H9 (cell line): ENCODE data around the gene TMEM150B. TPM values are rescaled to one million over a fixed set of nuclear protein-coding genes. Genes with fewer than 3 reads are reported as not detected.

Experiments used
- DNase-seq: peaks from one replicate; pipeline ENCODE4 v3.0.0-alpha.2; 2017
- H2AFZ ChIP-seq: one replicate; pipeline ENCODE4 v1.6.1; 2013; ENCODE audit warnings: mild to moderate bottlenecking, low read length, control low read depth, moderate library complexity
- H2AK5ac ChIP-seq: 2 replicates; pipeline ENCODE4 v1.6.1; 2013; ENCODE audit warnings: low read length, control low read depth, mixed read lengths; ENCODE audit not compliant: insufficient read length
- H2BK120ac ChIP-seq: one replicate; pipeline ENCODE4 v1.6.1; 2013; ENCODE audit warnings: low read depth, mild to moderate bottlenecking, low read length, control low read depth, inconsistent platforms; ENCODE audit not compliant: poor library complexity, severe bottlenecking
- H2BK12ac ChIP-seq: 2 replicates; pipeline ENCODE4 v1.6.1; 2013; ENCODE audit warnings: low read length, control low read depth, mixed read lengths, low read depth; ENCODE audit not compliant: insufficient read length
- H2BK15ac ChIP-seq: 2 replicates; pipeline ENCODE4 v1.6.1; 2013; ENCODE audit warnings: low read depth, low read length, control low read depth
- H2BK20ac ChIP-seq: one replicate; pipeline ENCODE4 v1.6.1; 2013; ENCODE audit warnings: low read depth, mild to moderate bottlenecking, low read length, control low read depth, inconsistent platforms; ENCODE audit not compliant: poor library complexity, severe bottlenecking
- H2BK5ac ChIP-seq: 2 replicates; pipeline ENCODE4 v1.6.1; 2013; ENCODE audit warnings: low read length, control low read depth, mixed read lengths; ENCODE audit not compliant: insufficient read length
- H3K14ac ChIP-seq: 2 replicates; pipeline ENCODE4 v1.6.1; 2013; ENCODE audit warnings: low read length, control low read depth; ENCODE audit not compliant: insufficient read depth
- H3K18ac ChIP-seq: 2 replicates; pipeline ENCODE4 v1.6.1; 2013; ENCODE audit warnings: low read depth, mild to moderate bottlenecking, mixed read lengths, low read length, control low read depth; ENCODE audit not compliant: insufficient read length
- H3K23ac ChIP-seq: 2 replicates; pipeline ENCODE4 v1.6.1; 2013; ENCODE audit warnings: low read length, control low read depth, mixed read lengths, low read depth; ENCODE audit not compliant: insufficient read length
- H3K23me2 ChIP-seq: 2 replicates; pipeline ENCODE4 v1.6.1; 2013; ENCODE audit warnings: low read depth, mild to moderate bottlenecking, mixed read lengths, low read length, control low read depth; ENCODE audit not compliant: insufficient read length, poor library complexity, severe bottlenecking
- H3K27ac ChIP-seq: 2 replicates; pipeline ENCODE4 v1.5.1; 2013; ENCODE audit warnings: low read length, control low read depth, mixed read lengths, low read depth; ENCODE audit not compliant: insufficient read length
- H3K27me3 ChIP-seq: 2 replicates; pipeline ENCODE4 v1.6.1; 2013; ENCODE audit warnings: low read length, control low read depth, inconsistent platforms; ENCODE audit not compliant: insufficient read depth
- H3K4ac ChIP-seq: 2 replicates; pipeline ENCODE4 v1.6.1; 2013; ENCODE audit warnings: low read depth, mild to moderate bottlenecking, control low read depth, inconsistent platforms, low read length, moderate library complexity
- H3K4me1 ChIP-seq: 2 replicates; pipeline ENCODE4 v1.6.1; 2013; ENCODE audit warnings: low read length, control low read depth, inconsistent platforms; ENCODE audit not compliant: insufficient read depth
- H3K4me2 ChIP-seq: 2 replicates; pipeline ENCODE4 v1.6.1; 2013; ENCODE audit warnings: low read length, control low read depth, mixed read lengths; ENCODE audit not compliant: insufficient read length, insufficient read depth
- H3K56ac ChIP-seq: 2 replicates; pipeline ENCODE4 v1.6.1; 2013; ENCODE audit warnings: low read depth, mild to moderate bottlenecking, mixed read lengths, low read length, control low read depth; ENCODE audit not compliant: insufficient read length
- H3K79me1 ChIP-seq: 2 replicates; pipeline ENCODE4 v1.6.1; 2013; ENCODE audit warnings: low read depth, mild to moderate bottlenecking, moderate library complexity, low read length, control low read depth, inconsistent platforms; ENCODE audit not compliant: insufficient read depth, poor library complexity, severe bottlenecking
- H3K79me2 ChIP-seq: 2 replicates; pipeline ENCODE4 v1.6.1; 2013; ENCODE audit warnings: low read length, control low read depth, inconsistent platforms; ENCODE audit not compliant: insufficient read depth
- H3K9ac ChIP-seq: 2 replicates; pipeline ENCODE4 v1.6.1; 2013; ENCODE audit warnings: low read length, control low read depth, mixed read lengths; ENCODE audit not compliant: insufficient read length; ENCODE audit errors: extremely low read depth
- H3K9me3 ChIP-seq: one replicate; pipeline ENCODE4 v1.6.1; 2013; ENCODE audit warnings: low read depth, low read length, inconsistent platforms; ENCODE audit not compliant: control insufficient read depth
- H3T11ph ChIP-seq: one replicate; pipeline ENCODE4 v1.6.1; 2013; ENCODE audit warnings: mild to moderate bottlenecking, low read length, control low read depth, inconsistent platforms
- H4K20me1 ChIP-seq: one replicate; pipeline ENCODE4 v1.6.1; 2013; ENCODE audit not compliant: control insufficient read depth, insufficient read length, insufficient read depth
- H4K5ac ChIP-seq: 2 replicates; pipeline ENCODE4 v1.6.1; 2013; ENCODE audit warnings: low read depth, mild to moderate bottlenecking, mixed read lengths, low read length, control low read depth; ENCODE audit not compliant: insufficient read length
- H4K8ac ChIP-seq: replicated peaks from 2 replicates; pipeline ENCODE4 v1.6.1; 2013; ENCODE audit warnings: low read length, control low read depth, mixed read lengths, low read depth; ENCODE audit not compliant: insufficient read length
- H4K91ac ChIP-seq: 2 replicates; pipeline ENCODE4 v1.6.1; 2013; ENCODE audit warnings: low read depth, mild to moderate bottlenecking, moderate library complexity, mixed read lengths, low read length, control low read depth; ENCODE audit not compliant: insufficient read length
- H3K27ac Mint-ChIP-seq, 3 experiments: 2 replicates in 2 of 3; 3 replicates in 1 of 3; pipeline ENCODE4 v1.8.0; 2020 to 2021; ENCODE audit warnings: mixed read lengths in 3 of 3, mild to moderate bottlenecking in 1 of 3, moderate library complexity in 1 of 3
- H3K27me3 Mint-ChIP-seq: 2 replicates; pipeline ENCODE4 v1.8.0; 2021; ENCODE audit warnings: low read depth, mild to moderate bottlenecking, moderate library complexity, mixed read lengths
- H3K36me3 Mint-ChIP-seq, 3 experiments: 2 replicates in 2 of 3; 3 replicates in 1 of 3; pipeline ENCODE4 v1.8.0; 2020 to 2021; ENCODE audit warnings: low read depth in 3 of 3, mixed read lengths in 3 of 3; ENCODE audit not compliant: insufficient read depth in 1 of 3
- H3K4me1 Mint-ChIP-seq, 2 experiments: 2 replicates each; pipeline ENCODE4 v1.8.0; 2020; ENCODE audit warnings: mixed read lengths in 2 of 2
- H3K4me3 Mint-ChIP-seq, 2 experiments: 2 replicates in 1 of 2; 3 replicates in 1 of 2; pipeline ENCODE4 v1.8.0; 2020 to 2021; ENCODE audit warnings: mild to moderate bottlenecking in 2 of 2, mixed read lengths in 2 of 2, moderate library complexity in 1 of 2
- H3K9me3 Mint-ChIP-seq, 2 experiments: 2 replicates in 1 of 2; 3 replicates in 1 of 2; pipeline ENCODE4 v1.8.0; 2020; ENCODE audit warnings: mild to moderate bottlenecking in 2 of 2, mixed read lengths in 2 of 2, moderate library complexity in 1 of 2
- CTCF ChIP-seq: fragments of 200-600 bp; sonication (generic); conservative IDR thresholded peaks from 3 replicates; pipeline ENCODE4 v1.8.0; 2021; ENCODE audit warnings: antibody characterized with exemption, mild to moderate bottlenecking
- whole genome bisulfite sequencing: extraction: QIAGEN DNeasy Blood & Tissue Kit; methylation state at CpG from one replicate; pipeline ENCODE4 v1.1.7; 2013; ENCODE audit warnings: missing lambda C conversion rate, low lambda C conversion rate, mixed read lengths; ENCODE audit not compliant: insufficient read length; ENCODE audit errors: extremely low coverage; 5-methylcytosine and 5-hydroxymethylcytosine counted together
- total RNA-seq: library from RNA; stranded (reverse); gene quantifications from 2 replicates; pipeline ENCODE4 v1.2.1, GENCODE V29; 2021

The TMEM150B gene
- total RNA-seq, 1 experiment from 2014 or later: 0.63 TPM

- H2BK12ac ChIP-seq: no peak overlapping the region
- Mint-ChIP-seq H3K4me1 (peaks cover 3 to 7% of the 10 kb centered on the region in 2 experiments; a peak in 2 of 4 replicates), H3K36me3 (peaks cover 21 to 35% (median 31%) of the 10 kb centered on the region in 3 experiments; a peak in 6 of 7 replicates), H3K27ac (no peak overlapping the region), H3K9me3 (no peaks in the 10 kb centered on the region), H3K4me3 (no peak overlapping the region), H3K27me3 (peaks cover under 1% of the 10 kb centered on the region; the same call in 1 of the 2 replicates)
- no peaks in the 10 kb centered on the region for H3K4me1 ChIP-seq
- H3K79me1 ChIP-seq: no peaks in the 10 kb centered on the region
- H2AFZ ChIP-seq: no peak overlapping the region
- no peak overlapping the region for H3K14ac ChIP-seq
- H3K18ac ChIP-seq: no peak overlapping the region
- H4K20me1 ChIP-seq: no peaks in the 10 kb centered on the region
- no peak overlapping the region for H4K91ac ChIP-seq
- H2BK120ac ChIP-seq: no peak overlapping the region
- no peak overlapping the region for H4K5ac ChIP-seq
- no peaks in the 10 kb centered on the region for H3K79me2 ChIP-seq
- H3K27me3 ChIP-seq: no peaks in the 10 kb centered on the region
- H3K56ac ChIP-seq: no peak overlapping the region
- H3K9ac ChIP-seq: no peak overlapping the region
- no peak overlapping the region for H3K27ac ChIP-seq
- no peak overlapping the region for H2BK5ac ChIP-seq
- WGBS: no CpG with 5 or more reads among the region's 9 CpGs
- no peak for TF ChIP-seq CTCF
- H3K4me2 ChIP-seq: no peak overlapping the region
- H2BK15ac ChIP-seq: no peak overlapping the region
- H3K9me3 ChIP-seq: no peaks in the 10 kb centered on the region
- H3T11ph ChIP-seq: no peak overlapping the region
- H3K23me2 ChIP-seq: no peaks in the 10 kb centered on the region
- H4K8ac ChIP-seq: no peak overlapping the region
- no peak for DNase-seq
- no peak overlapping the region for H3K23ac ChIP-seq
- no peak overlapping the region for H2BK20ac ChIP-seq
- H3K4ac ChIP-seq: no peak overlapping the region
- no peak overlapping the region for H2AK5ac ChIP-seq
These were observed 13.7 kb downstream of the TMEM150B start for GRCh38 chr19:55311397-55311796.
